HUES48 (cell line): ENCODE results near the gene FNTB.

Source experiments
- H3K27ac ChIP-seq: one replicate; pipeline ENCODE4 v1.7.0; 2013; ENCODE audit warnings: low read depth, low read length, inconsistent platforms
- H3K27me3 ChIP-seq: 2 replicates; pipeline ENCODE4 v1.6.1; 2013; ENCODE audit warnings: mild to moderate bottlenecking, low read length; ENCODE audit not compliant: control insufficient read depth, insufficient read depth
- H3K36me3 ChIP-seq: 2 replicates; pipeline ENCODE4 v1.6.1; 2013; ENCODE audit warnings: low read length; ENCODE audit not compliant: control insufficient read depth, insufficient read depth
- H3K4me1 ChIP-seq: 2 replicates; pipeline ENCODE4 v1.6.1; 2013; ENCODE audit warnings: mild to moderate bottlenecking, low read length; ENCODE audit not compliant: control insufficient read depth, insufficient read depth
- H3K4me3 ChIP-seq: 2 replicates; pipeline ENCODE4 v1.5.1; 2013; ENCODE audit warnings: mild to moderate bottlenecking, low read depth, low read length
- H3K9ac ChIP-seq: 2 replicates; pipeline ENCODE4 v1.6.1; 2013; ENCODE audit warnings: mild to moderate bottlenecking, low read depth, low read length, moderate library complexity
- H3K9me3 ChIP-seq: 2 replicates; pipeline ENCODE4 v1.6.1; 2013; ENCODE audit warnings: low read length; ENCODE audit not compliant: control insufficient read depth, insufficient read depth

Gene FNTB

GRCh38 chr14:64986648-64987437 is at the start of gene FNTB:
TSS of gene FNTB (plus strand) at chr14:64986895. CDS start at chr14:64986954, 59 bp downstream.
- peaks cover 5% of the 10 kb centered on the region; the same call in 1 of the 2 replicates for H3K27me3 ChIP-seq
- H3K9me3 ChIP-seq = no peaks in the 10 kb centered on the region
- peak within 1 kb of the TSS; percentile 82 for H3K9ac ChIP-seq

GRCh38 chr14:64937171-64937820 is 49.4 kb upstream of the FNTB start:
- Histone ChIP-seq H3K27ac (no peak overlapping the region), H3K4me1 (peaks cover 1% of the 10 kb centered on the region; the same call in 1 of the 2 replicates), H3K4me3 (no peak overlapping the region), H3K27me3 (no peaks in the 10 kb centered on the region), H3K9ac (no peak overlapping the region), H3K9me3 (no peaks in the 10 kb centered on the region), H3K36me3 (peaks cover 25% of the 10 kb centered on the region)

More at GRCh38 chr14:64986648-64987437, at the start of gene FNTB:
- Histone ChIP-seq H3K4me1 (peaks cover 10% of the 10 kb centered on the region; the same call in 1 of the 2 replicates), H3K27ac (peak within 1 kb of the TSS; percentile 85), H3K4me3 (peak within 1 kb of the TSS; percentile 95), H3K36me3 (no peaks in the 10 kb centered on the region)

- peaks cover 20% of the 10 kb centered on the region for H3K36me3 ChIP-seq
- no peaks in the 10 kb centered on the region for H3K9me3 ChIP-seq
- H3K4me3 ChIP-seq = no peak overlapping the region
- peaks cover 6% of the 10 kb centered on the region; the same call in 1 of the 2 replicates for H3K4me1 ChIP-seq
- no peaks in the 10 kb centered on the region for H3K27me3 ChIP-seq
- no peak overlapping the region for H3K27ac ChIP-seq
- H3K9ac ChIP-seq = no peak overlapping the region
These were observed 48.9 kb upstream of the FNTB start for GRCh38 chr14:64937821-64938193.

GRCh38 chr14:64938972-64939816 is 47.5 kb upstream of the FNTB start:
- H3K4me3 ChIP-seq = no peak overlapping the region
- H3K9me3 ChIP-seq = no peaks in the 10 kb centered on the region
- H3K36me3 ChIP-seq = peaks cover 7% of the 10 kb centered on the region
- H3K9ac ChIP-seq = no peak overlapping the region
- H3K27me3 ChIP-seq = no peaks in the 10 kb centered on the region
- H3K4me1 ChIP-seq = peaks cover 20% of the 10 kb centered on the region
- no peak overlapping the region for H3K27ac ChIP-seq

- no peaks in the 10 kb centered on the region for H3K27me3 ChIP-seq
- H3K9ac ChIP-seq = no peak overlapping the region
- H3K4me3 ChIP-seq = no peak overlapping the region
- 0 out of 2 replicates have a peak, but pooled peaks cover 3% of the 10 kb centered on the region for H3K36me3 ChIP-seq
- no peaks in the 10 kb centered on the region for H3K9me3 ChIP-seq
- H3K4me1 ChIP-seq = peaks cover 22% of the 10 kb centered on the region
- H3K27ac ChIP-seq = no peak overlapping the region
These were observed 46.9 kb upstream of the FNTB start for GRCh38 chr14:64939817-64940190.

GRCh38 chr14:64940336-64940910 is 46.3 kb upstream of the FNTB start:
- H3K36me3 ChIP-seq = 0 out of 2 replicates have a peak, but pooled peaks cover 3% of the 10 kb centered on the region
- H3K4me1 ChIP-seq = peaks cover 22% of the 10 kb centered on the region
- H3K27ac ChIP-seq = no peak overlapping the region
- no peak overlapping the region for H3K9ac ChIP-seq
- H3K9me3 ChIP-seq = no peaks in the 10 kb centered on the region
- no peaks in the 10 kb centered on the region for H3K27me3 ChIP-seq
- no peak overlapping the region for H3K4me3 ChIP-seq

- H3K4me3 ChIP-seq = no peak within 1 kb of the TSS
- no peaks in the 10 kb centered on the region for H3K27me3 ChIP-seq
- H3K9me3 ChIP-seq = no peaks in the 10 kb centered on the region
- H3K9ac ChIP-seq = no peak within 1 kb of the TSS
- H3K36me3 ChIP-seq = peaks cover 15% of the 10 kb centered on the region; the same call in 1 of the 2 replicates
- H3K27ac ChIP-seq = peak within 1 kb of the TSS; percentile 33
- peaks cover 22% of the 10 kb centered on the region for H3K4me1 ChIP-seq
These were observed 44.1 kb upstream of the FNTB start, which contains the start of gene GPX2 for GRCh38 chr14:64942531-64943111. TSS of gene GPX2 (minus strand) at chr14:64942745. CDS start at chr14:64942726, 19 bp downstream.

- Histone ChIP-seq H3K9me3 (no peaks in the 10 kb centered on the region), H3K4me1 (peaks cover 22% of the 10 kb centered on the region), H3K27ac (no peak overlapping the region), H3K36me3 (peaks cover 23% of the 10 kb centered on the region), H3K9ac (no peak overlapping the region), H3K4me3 (no peak overlapping the region), H3K27me3 (no peaks in the 10 kb centered on the region)
These were observed 43.1 kb upstream of the FNTB start for GRCh38 chr14:64943556-64943955.

- H3K36me3 ChIP-seq = peaks cover 28% of the 10 kb centered on the region
- H3K9ac ChIP-seq = no peak overlapping the region
- no peaks in the 10 kb centered on the region for H3K27me3 ChIP-seq
- H3K4me1 ChIP-seq = peaks cover 22% of the 10 kb centered on the region
- no peak overlapping the region for H3K4me3 ChIP-seq
- H3K9me3 ChIP-seq = no peaks in the 10 kb centered on the region
- H3K27ac ChIP-seq = no peak overlapping the region
These were observed 42.7 kb upstream of the FNTB start for GRCh38 chr14:64944041-64944440.

- Histone ChIP-seq H3K4me1 (peaks cover 22% of the 10 kb centered on the region), H3K9ac (no peak overlapping the region), H3K36me3 (peaks cover 33% of the 10 kb centered on the region)
These were observed 41.8 kb upstream of the FNTB start for GRCh38 chr14:64944861-64945260.

More at GRCh38 chr14:64944861-64945260, 41.8 kb upstream of the FNTB start:
- Histone ChIP-seq H3K27ac (no peak overlapping the region), H3K9me3 (no peaks in the 10 kb centered on the region), H3K4me3 (no peak overlapping the region), H3K27me3 (no peaks in the 10 kb centered on the region)
